Measurements from ENCODE around the gene GLT6D1.
"Not testable (repeated sequence)": the region's sequence is repeated elsewhere in the genome, so short reads cannot be mapped to it uniquely, and the experiment has no call there.

GLT6D1 gene, protein sequence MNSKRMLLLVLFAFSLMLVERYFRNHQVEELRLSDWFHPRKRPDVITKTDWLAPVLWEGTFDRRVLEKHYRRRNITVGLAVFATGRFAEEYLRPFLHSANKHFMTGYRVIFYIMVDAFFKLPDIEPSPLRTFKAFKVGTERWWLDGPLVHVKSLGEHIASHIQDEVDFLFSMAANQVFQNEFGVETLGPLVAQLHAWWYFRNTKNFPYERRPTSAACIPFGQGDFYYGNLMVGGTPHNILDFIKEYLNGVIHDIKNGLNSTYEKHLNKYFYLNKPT

DNA sequence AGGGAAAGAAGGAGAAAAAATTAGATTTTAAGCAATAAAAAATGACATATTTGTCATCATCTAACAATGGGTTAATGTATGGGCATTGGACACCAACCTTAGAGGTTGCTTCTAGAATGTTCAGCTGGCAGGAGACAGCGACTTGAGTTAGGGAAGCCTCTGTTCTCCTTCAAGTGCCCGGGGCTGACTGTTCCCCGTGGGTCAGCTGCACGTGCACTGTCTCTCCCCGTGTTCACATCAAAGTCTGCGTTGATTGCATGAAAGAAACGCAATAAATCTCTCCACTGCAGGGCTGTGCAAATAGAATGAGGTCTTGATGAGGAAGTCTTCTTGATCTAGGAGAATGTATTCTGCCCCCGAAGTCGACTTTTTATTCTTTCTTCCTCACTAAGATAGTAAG lies at the start of gene GLT6D1:
GLT6D1 (minus strand) TSS at position 345 of the 400 bp plus-strand sequence. CDS start 353 bp downstream, outside the sequence.
- DNase-seq (ENCODE audit: low read depth in 2 of 2) = no peak

DNA sequence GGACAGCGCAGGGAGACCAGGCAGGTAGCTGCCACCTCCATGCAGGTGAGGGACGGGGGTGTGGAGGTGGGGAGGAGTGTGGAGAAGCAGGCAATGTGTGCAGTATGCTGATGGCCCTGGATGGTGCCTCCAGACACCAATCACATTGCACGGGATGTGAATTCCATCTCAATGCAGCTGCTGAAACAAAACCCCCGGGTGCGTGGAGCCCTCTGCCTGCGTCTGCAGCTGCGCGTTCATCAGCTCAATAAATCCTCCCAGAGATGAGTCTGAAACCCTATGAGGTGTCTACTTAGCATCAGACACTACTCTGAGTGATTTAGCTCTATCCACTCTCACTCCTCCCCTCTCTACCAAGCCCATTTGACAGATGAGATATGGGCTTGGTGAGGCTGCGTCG lies 49.7 kb upstream of the GLT6D1 start:
- no peak for DNase-seq (ENCODE audit: low read depth in 2 of 2)

DNA sequence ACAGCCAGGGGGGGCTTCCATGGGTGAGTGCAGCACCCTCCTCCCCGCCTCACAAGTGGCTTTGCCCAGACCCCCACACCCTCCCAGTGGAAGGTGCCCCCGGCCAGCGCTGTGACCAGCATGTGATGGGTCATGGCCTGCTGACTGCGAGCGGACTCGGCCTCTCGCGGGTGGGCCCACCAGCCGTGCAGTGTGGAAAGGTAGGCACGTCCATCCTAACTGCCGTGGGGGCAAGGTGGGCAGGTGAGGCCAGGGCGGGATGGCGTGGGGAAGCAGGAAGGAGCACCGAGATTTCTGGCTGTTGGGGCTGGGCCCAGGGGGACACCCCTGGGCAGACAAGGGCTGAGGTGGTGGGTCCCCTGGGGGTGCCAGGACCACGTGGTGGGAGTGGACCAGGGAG lies 47.9 kb upstream of the GLT6D1 start:
- DNase-seq (ENCODE audit: low read depth in 2 of 2) = no peak

DNA sequence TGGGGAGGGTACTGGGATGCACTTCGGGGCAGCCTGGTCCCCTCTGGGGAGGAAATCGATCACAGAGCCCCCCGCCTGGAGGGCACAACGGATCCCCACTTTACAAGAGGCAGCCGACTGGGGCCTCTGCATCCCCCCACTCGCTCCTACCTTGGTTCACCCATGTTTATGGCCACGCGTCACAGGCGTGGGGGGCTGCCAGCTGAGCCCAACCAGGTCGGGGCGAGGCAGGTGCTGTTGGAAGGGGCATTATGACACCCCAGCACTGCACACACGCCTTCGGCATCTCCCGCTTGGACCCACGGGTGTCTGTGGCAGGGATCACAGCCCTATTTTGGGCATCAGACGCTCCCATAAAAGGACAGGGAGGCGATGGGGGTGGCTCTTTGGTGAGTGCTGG lies 45.4 kb upstream of the GLT6D1 start:
- DNase-seq (ENCODE audit: low read depth in 2 of 2) = no peak

DNA sequence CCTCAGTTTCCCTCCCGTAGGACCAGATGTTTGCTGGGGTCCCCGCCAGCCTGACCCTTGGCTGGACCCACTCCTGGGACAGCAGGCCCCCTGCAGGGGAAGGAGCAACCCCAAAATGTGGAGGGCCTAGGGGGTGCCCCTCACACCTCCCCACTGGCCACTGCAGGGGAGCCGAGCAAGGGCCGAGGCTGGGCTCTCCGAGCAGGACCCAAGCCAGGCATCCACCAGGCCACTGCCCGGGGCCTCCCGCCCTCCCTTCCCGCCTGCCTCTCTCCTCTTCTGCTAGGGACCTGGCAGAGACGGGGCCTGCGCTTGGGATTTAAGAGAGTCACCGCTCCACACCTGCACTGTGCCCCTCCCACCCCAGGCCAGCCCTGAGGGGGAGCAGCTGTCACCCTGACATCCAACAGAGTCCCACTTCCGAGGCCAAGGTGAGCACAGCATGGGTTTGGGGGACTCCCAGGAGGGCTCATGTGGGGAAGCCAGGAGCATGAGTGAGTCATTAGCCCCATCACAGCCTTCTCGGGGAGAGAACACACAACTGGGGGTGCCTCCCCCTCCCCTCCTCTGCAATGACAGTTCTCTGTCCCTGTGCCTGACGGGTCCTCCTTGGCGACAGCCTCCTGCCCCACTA lies 44.2 kb upstream of the GLT6D1 start:
- no peak for DNase-seq (ENCODE audit: low read depth in 2 of 2)

GRCh38 chr9:135681161-135681560 lies 41.8 kb upstream of the GLT6D1 start:
- no peak for DNase-seq (ENCODE audit: low read depth in 2 of 2)

DNA sequence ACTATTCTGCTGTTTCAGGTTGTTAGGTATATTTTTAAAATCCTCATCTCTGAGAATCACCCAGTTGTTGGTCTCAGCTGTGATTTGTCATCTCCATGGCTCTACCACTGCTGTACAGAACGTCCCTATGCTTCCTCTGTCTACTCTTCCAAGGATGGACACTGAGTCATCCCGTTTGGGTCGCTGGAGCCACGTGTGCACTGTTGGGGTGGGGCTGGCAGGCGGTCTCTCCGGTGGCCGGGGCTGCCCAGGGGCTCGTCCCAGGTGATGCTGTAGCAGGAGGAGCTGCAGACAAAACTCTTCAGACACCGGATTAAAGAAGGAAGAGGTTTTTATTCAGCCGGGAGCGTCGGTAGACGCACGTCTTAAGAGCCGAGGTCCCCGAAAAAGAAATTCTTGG lies 40.7 kb upstream of the GLT6D1 start:
- DNase-seq (ENCODE audit: low read depth in 2 of 2) = no peak

- no peak for DNase-seq (ENCODE audit: low read depth in 2 of 2)
These were observed 39.1 kb upstream of the GLT6D1 start for GRCh38 chr9:135678236-135679017.

- no peak for DNase-seq (ENCODE audit: low read depth in 2 of 2)
These were observed 38.4 kb upstream of the GLT6D1 start for GRCh38 chr9:135677641-135678168.

- DNase-seq (ENCODE audit: low read depth in 2 of 2) = no peak
These were observed 37.6 kb upstream of the GLT6D1 start for GRCh38 chr9:135676891-135677290.

GRCh38 chr9:135674977-135675376 lies 35.6 kb upstream of the GLT6D1 start:
- DNase-seq (ENCODE audit: low read depth in 2 of 2) = no peak

- DNase-seq (ENCODE audit: low read depth in 2 of 2) = no peak
These were observed 34.6 kb upstream of the GLT6D1 start for GRCh38 chr9:135673941-135674340.

DNA sequence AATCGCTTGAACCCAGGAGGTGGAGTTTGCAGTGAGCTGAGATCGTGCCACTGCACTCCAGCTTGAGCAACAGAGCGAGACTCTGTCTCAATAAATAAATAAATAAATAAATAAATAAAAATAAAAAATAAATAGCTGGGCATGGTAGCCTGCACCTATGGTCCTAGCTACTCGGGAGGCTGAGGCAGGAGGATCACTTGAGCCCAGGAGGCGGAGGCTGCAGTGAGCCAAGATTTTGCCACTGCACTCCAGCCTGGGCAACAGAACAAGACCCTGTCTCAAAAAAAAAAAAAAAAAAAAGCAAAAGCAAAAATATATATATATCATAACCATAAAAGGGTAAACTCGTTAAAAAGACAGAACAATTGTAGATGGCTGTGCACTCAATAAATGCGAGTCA lies 33.4 kb upstream of the GLT6D1 start:
- not testable (repeated sequence) for DNase-seq (ENCODE audit: low read depth in 2 of 2)

DNA sequence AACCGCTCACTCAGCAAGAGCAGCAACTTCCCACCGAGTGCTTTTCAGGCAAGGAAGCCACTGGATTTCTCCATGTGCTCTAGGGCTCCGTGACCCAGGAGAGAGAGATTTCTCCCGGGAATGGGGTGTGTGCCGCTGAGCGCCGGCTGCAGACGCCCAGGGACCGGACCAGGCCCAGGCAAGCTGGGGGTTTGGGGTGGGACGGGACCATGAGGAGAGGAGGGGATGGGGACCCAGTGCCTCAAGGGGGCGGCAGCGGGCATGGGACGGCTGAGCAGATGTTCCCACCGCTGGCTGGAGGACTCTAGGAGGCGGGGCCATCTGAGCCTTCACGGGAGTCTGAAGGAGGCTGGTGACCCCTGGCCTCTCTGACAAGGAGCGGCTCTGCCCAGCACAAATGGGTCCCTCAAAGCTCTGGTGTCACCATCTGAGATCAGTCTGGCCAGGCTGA lies 32.3 kb upstream of the GLT6D1 start:
- no peak for DNase-seq (ENCODE audit: low read depth in 2 of 2)

DNA sequence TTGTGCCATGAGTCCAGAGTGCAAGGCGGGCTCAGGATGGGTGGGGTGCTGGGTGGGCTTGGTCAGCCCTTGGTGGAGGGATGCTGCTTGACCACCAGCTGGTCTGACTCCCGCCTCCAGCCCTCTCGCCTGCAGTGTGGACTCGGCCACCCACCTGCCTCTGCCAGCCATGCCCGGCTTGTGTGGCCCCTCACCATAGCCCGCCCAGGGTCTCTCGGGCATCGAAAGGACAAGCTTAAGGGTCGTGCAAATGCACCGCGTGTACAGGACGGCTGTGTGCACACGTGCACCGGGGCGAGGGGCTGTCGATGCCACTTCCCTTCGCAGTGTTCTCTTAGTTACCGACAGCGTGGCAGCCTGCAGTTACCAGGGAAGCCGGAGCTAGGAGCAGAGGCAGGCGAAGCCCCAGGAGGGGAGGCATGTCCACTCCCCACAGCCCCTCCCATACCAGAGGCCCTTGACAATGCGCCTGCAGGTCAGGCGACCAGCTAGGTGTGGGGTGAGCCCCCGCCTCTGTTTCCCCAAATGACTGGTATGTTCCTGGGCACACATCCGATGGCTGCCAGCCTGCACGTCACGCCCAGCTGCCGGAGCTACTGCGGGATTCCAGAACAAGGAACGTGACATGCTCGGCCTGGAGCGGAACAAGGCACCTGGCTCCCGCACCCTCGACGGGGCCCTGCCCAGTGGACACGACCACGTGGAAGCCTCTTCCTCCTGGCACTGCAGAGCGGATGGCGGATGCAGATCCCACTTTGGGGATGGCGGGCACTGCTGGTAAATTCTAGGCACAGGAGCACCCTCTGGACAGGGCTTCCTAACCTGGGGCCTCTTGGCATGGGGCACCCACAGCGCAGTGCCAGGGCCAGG lies 31.6 kb upstream of the GLT6D1 start:
- DNase-seq (ENCODE audit: low read depth in 2 of 2) = no peak

DNA sequence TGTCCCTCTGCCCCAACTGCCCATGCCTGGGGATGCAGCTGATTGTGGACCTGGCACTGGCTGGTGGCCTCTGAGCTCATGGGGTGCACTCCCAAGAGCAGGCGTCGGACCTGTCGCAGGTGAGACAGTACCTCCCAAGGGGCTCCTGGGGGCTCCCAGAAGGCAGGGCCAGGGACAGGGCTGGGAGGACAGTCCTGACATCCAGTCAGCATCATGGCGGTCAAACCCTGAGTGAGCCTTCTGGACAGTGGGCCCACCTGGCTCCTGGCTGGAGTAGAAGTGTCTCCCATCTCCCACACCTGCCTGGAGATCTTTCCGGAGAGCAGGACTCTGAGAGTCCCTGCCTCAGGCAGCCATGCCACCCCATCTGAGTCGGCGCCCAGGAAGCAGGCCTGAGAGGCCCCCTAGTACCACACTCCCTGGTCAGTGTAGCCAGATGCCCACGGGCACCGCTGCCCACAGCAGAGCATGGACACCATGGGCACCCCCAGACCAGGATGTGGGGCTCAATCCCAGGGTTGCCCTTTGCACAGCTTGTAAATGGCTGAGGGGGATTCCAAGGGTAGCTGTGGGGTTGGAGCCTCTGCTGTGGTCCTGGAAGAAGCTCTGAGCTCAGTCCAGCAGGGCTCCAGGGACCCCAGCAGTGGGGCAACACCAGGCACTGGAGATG lies 30.4 kb upstream of the GLT6D1 start:
- DNase-seq (ENCODE audit: low read depth in 2 of 2) = no peak

DNA sequence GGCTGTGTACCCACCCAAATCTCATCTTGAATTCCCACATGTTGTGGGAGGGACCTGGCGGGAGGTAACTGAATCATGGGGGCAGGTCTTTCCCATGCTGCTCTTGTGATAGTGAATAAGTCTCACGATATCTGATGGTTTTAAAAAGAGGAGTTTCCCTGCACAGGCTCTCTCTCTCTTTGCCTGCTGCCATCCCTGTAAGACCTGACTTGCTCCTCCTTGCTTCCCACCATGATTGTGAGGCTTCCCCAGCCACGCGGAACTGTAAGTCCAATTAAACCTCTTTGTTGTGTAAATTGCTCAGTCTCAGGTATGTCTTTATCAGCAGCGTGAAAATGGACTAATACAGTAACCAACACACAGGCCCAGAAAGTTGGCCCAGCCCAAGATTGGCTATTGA lies 29.7 kb upstream of the GLT6D1 start:
- not testable (repeated sequence) for DNase-seq (ENCODE audit: low read depth in 2 of 2)

DNA sequence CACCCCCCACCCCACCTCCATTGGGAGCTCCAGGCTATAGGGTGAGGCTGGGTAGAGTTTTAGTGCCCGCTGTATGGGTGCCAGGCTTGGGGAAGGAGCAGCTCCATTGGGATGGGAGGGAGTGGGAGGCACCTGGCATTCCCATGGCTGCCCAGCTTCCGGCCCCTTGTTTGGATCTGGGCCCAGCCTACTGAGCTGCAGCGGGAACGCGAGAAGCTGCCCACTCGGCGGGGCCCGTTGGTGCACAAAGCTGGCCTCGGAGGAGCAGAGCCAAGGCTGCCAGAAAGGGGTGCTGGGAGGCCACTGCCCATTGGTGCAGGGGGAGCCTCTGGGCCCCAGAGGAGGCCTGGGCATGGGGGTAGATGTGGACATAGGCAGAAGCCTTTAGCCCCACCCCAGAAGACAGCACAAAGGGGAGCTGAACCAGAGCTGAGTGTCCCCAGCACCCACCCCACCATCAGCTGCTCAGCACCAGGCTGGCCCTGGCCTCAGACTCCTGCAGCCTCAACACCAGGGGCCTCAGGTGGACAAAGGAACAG lies 28.2 kb upstream of the GLT6D1 start:
- no peak for DNase-seq (ENCODE audit: low read depth in 2 of 2)

DNA sequence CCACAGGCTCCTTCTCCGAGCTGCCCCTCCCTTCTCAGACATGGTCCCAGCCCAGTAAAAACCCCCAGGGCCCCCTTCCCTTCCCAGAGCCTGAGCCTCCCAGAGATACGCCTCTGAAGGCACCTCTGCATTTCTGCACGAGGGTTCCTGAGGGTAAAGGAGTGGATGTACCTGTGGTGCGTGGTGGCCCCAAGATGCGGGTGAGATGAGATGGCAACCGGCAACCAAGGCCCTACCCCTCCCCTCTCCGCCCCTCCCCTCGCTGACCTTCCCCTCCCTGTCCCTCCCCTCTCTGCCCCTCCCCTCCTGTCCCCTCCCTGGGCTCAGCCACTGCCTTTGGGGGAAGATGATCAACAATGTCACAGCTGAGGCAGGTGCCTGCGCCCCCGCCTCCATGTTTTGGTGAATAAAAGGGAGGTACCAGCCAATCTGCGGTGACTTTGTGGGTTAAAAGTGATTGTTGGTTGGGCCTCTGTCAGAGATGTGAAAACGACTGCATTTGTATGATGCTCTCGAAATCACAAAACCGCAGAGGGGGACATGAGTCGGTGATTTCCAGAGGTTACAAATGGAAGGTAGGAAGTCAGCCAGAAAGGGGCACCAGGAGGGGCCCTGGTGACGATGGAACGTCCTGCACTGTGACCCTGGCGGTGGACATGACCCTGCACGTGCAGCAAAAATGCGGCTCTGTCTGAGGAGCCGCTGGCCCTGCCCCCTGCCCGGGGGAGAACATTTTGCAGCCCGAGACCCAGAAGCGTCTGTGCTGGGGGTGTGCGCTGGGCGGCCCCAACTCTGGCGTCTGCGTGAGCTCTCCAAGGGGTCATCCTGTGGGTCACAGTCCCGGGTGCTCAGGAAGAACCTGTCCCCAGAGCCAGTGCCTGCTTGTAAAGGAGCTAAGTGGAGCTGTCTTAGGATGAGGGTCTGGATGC lies 27.5 kb upstream of the GLT6D1 start:
- no peak for DNase-seq (ENCODE audit: low read depth in 2 of 2)

- DNase-seq (ENCODE audit: low read depth in 2 of 2) = no peak
These were observed 26.5 kb upstream of the GLT6D1 start for GRCh38 chr9:135665795-135666189.
